Glomerular visceral epithelial cell (primary cell): Measurements from ENCODE around the gene LRP6.
"Not testable (repeated sequence)": the region's sequence is repeated elsewhere in the genome, so short reads cannot be mapped to it uniquely, and the experiment has no call there.

Experiments
- DNase-seq: peaks from one replicate; pipeline ENCODE4 v3.0.0-alpha.2; 2016; ENCODE audit errors: extremely low spot score

LRP6 gene

DNA sequence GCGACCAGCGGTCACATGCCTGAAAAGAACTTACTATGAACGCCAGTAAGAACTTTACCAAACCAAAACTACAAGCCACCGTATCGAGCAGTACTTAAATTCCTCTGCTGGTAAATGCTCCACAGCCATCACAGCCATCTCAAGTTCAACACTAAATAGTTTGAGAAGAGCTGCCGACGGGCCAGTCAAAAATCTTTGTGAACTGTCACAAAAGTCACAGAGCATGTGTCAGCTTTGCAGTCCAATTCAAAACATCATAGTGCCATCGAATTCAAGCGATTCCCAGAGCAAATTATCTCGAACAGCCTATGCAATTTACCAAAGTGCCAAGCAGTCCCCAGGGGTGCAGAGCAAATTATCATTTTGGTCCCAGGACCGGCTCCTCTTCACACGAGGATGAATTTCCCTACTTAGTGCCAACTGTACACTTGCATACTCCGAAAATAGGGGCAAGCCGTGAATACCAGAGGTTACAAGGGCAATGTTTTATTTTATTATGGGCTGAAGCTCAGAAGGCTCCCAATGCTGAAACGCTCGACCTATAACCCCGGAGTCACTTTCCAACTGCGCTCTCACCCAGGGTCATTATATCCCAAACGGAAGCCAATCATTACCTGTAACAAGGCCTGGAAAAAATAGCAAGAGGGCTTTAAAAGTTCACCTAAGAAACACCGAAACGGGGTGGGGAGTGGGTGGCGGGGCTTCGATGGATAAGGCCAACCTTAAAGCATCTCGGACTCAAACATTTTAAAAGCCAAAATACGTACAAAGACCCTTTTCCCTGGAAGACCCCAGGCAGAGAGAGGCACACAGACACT lies 1.1 kb downstream of the LRP6 start:
- DNase-seq = peak; percentile 31

- no peak for DNase-seq
Observed at GRCh38 chr12:12265035-12265434, 1.8 kb downstream of the LRP6 start.

DNA sequence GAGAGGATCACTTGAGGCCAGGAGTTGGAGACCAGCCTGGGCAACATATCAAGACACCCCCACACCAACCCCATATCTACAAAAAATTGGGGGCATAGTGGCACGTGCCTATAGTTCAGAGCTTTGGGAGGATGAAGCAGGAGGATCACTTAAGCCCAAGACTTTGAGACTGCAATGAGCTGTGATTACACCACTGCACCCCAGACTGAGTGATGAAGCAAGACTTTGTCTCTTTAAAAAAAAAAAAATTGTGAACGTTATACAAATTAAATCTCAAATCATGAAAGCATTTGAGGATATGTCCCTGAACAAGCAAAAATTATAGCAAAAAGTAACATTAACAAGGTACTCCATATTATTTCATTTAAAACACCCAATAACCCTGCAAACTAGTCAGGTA lies 2.9 kb downstream of the LRP6 start:
- no peak for DNase-seq

GRCh38 chr12:12256291-12256757 lies 10.5 kb downstream of the LRP6 start:
- DNase-seq = not testable (repeated sequence)

DNA sequence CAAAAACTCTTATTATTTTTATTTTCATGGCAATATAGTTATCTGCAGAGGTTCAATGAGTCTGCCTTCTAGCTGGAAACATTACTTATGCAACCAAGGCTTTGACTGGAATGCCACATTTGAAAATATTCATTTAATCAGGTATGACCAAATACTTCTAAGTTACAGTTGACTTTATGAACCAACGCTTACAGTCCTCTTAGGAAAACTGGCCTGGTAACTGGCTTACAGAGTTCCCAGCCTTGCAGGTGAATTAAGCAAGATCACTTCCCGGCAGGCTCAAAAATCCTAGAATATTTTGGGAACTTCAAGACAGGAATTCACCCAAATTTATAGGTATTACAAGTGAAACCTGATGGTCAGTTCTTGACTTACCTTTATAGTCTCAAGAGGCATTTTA lies 12.3 kb downstream of the LRP6 start:
- DNase-seq = no peak

GRCh38 chr12:12249216-12250050 lies 17.4 kb downstream of the LRP6 start:
- DNase-seq = no peak

- no peak for DNase-seq
Observed at GRCh38 chr12:12247584-12247983, 19.3 kb downstream of the LRP6 start.

DNA sequence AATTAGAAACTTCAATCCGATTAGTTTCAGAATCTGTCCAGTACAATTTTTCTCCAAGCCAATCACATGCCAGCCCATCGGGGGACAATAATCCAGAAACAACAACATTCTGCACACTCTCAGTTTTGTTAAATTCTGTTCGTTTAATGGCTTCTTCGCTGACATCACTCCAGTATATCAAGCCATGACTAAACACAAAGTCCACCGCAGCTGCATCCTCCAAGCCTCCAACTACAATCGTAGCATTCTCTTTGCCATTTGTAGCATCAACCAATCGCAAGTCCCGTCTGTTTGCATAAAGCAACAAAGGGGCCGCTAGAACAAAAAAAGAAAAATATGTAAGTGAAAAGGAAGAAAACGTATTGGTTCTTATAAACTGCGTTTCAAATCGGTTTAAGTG lies 22.5 kb downstream of the LRP6 start:
- DNase-seq = no peak

DNA sequence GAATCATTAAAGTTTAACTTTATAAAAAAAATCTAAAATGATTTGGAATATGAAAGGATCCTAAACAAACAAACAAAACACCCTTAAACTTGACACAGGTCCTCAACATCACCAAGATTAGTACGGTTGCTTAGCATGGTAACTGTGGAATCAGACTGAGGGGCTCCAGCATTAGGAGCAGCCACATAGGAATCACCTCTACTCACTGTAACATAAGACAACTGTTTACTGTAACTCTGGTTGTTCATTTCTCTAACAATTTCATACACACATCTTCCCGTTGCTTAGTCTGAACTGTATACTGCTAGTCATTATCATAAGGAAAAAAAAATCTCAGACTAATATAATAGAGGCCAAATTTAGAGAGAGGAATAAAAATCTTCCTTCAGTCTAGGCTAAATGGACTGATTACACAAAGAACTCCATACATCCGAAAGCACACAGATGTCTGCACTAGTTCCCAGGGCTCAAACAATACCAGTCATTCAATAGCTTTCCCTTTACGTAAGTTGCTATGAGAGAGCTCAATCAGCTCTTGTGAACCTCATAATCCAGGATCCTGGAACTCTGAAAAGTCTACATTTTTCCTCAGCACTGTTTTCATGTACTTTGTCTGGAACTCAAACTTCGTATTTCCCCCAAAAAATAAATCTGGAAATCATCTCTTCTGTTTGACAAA lies 26.0 kb downstream of the LRP6 start:
- DNase-seq = no peak

GRCh38 chr12:12239127-12239526 lies 27.7 kb downstream of the LRP6 start:
- DNase-seq = no peak

GRCh38 chr12:12238605-12239004 lies 28.2 kb downstream of the LRP6 start:
- DNase-seq = no peak

DNA sequence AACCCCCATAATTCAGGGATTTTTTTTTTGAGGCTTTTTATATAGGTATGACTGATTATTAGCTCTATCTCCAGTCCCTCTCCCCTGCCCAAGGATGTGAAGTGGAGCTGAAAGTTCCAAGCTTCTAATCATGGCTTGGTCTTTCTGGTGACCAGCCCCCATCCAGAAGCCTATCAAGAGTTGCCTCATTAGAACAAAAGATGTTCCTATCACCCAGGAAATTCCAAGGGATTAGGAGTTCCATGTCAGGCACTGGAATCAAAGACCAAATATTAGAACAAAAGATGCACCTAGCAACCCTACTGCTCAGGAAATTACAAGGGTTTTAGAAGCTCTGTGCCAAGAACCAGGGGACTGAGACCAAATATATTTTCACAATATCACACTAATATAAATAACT lies 29.9 kb downstream of the LRP6 start:
- no peak for DNase-seq

DNA sequence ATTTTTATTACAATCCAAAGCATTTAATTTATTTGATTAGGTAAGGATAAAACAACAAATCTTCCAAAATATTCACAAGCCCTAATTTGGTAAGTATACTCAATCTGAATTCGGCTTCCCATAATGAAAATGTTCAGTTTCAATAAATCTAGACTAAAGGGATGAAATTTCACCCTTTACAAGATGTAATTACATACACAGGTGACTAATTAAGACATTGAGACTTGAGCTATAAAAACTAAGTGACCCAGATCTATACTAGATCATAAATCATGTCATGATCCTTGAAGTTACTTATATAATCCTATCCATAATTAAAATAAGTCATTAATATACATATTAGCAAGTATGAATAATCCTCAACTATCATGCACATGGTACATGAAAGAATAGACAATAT lies 36.6 kb downstream of the LRP6 start:
- no peak for DNase-seq

DNA sequence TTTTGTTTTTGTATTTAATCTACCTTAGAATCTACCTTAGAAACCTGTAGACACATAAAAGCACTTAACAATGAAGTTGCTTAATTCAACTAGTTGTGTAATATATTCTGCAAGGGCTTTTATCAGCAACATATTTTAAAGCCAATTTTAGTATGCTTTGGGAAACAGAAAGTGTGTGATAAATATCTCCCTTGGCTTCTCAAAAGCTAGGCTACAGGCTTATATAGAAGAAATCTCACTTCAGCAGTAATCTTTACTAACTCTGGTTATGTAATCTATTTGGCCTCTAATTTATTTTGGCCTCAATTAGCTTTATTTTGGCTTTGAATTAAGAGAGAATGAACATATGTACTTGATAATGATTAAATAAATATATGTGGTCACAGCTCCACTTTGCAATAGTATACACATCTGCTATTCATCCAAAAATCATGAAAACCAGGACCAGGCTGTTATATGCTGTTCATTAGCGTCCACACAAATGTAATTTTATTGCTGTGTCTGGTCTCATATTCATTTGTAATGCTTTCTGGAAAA lies 37.2 kb downstream of the LRP6 start:
- DNase-seq = no peak

DNA sequence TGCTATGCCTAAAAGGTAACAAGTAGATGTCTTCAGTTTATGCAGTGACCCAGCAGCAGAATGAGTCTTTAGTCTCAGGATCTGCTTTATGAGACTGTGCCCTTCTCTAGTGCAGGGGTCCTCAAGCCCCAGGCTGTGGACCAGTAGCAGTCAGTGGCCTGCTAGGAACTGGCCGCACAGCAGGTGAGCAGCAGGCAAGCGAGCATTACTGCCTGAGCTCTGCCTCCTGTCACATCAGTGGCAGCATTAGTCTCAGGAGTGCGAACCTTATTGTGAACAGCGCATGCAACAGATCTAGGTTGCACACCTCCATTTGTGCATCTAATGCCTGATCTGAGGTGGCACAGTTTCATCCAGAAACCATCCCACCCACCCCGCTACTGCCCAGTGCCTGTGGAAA lies 38.4 kb downstream of the LRP6 start:
- DNase-seq = no peak

- DNase-seq = no peak
Observed at GRCh38 chr12:12226187-12226586, 40.7 kb downstream of the LRP6 start.

GRCh38 chr12:12224240-12224940 lies 42.5 kb downstream of the LRP6 start:
- DNase-seq = no peak

DNA sequence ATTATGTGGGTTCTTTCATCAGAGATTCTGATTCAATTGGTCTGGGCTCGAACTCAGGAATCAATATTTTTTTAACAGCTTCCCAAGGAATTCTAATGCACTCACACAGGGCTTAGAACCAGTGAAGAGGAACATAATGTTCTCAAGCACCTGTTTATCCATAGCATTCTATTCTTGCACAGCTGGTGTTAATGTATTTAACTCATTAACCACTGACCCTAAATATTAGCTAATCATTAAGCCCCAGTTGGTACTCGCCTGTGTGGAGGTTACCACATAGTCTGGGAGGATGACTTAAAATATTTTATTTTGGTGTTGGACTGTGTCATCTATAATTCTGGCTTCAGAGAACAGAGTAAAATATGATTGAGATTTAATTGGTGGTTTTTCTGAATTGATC lies 45.3 kb downstream of the LRP6 start:
- peak; percentile 70 for DNase-seq

- no peak for DNase-seq
Observed at GRCh38 chr12:12219664-12220063, 47.2 kb downstream of the LRP6 start.

DNA sequence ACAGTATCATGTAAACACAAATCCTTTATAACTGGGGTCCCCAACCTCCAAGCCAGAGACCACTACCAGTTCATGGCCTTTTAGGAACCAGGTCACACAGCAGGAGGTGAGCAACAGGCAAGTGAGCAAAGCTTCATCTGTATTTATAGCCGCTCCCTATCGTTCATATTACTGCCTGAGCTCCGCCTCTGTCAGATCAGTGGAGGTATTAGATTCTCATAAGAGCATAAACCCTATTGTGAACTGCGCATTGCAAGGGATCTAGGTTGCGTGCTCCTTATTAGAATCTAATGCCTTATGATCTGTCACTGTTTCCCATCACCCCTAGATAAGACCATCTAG lies 49.9 kb downstream of the LRP6 start:
- DNase-seq = no peak

DNA sequence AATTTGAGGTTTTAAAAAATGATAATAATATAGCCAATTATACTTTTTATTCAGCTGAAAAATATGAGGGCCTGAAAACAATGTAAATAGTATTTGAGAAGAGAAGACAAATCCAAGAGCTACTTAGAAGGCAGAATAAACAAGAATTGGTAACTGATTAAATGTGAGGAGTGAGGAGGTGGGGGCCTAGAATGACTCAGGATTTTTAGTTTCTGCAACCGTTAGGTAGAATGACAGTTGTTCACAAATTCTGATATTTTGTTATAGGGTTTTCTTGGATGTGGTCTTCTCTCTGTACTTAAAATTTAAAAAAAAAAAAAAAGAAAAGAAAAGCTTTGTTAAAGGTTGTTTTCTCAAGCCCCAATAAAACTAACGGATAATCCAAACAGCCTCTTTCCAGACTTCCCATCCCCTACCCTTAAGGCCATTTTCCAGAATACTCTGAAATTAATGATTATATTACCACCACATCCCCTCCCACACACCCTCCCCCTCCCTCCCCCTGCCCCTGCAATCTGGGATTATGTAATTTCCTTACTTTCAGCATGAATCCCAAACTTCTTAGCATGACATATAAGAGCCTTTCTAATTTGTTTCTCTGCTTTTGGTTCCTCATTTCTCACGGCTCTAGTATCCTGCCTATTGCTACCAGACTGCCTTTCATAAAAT lies 50.4 kb downstream of the LRP6 start:
- DNase-seq = peak; percentile 37
